ENCODE measurements around the gene WASHC4.

Gene WASHC4

GRCh38 chr12:105104762-105105161 is 2.8 kb upstream of the WASHC4 start:
- Mint-ChIP-seq H3K4me1 (peaks cover 11% of the 10 kb centered on the region), H3K9me3 (no peaks in the 10 kb centered on the region), H3K27ac (no peak overlapping the region), H3K27me3 (peaks cover 9% of the 10 kb centered on the region), H3K36me3 (no peaks in the 10 kb centered on the region), H3K4me3 (no peak overlapping the region)
- DNase-seq (ENCODE audit: low spot score in 2 of 2) (no peak), ATAC-seq (ENCODE audit: low read depth) (no peak)

- no peaks in the 10 kb centered on the region for H3K36me3 Mint-ChIP-seq
- H3K27me3 Mint-ChIP-seq, result peaks cover 9% of the 10 kb centered on the region
- peak overlapping the region; percentile 94 for H3K4me3 Mint-ChIP-seq
- peak overlapping the region; percentile 98 for H3K27ac Mint-ChIP-seq
- peaks cover 11% of the 10 kb centered on the region for H3K4me1 Mint-ChIP-seq
- ATAC-seq (ENCODE audit: low read depth) (no peak), DNase-seq (ENCODE audit: low spot score in 2 of 2) (no peak)
- no peaks in the 10 kb centered on the region for H3K9me3 Mint-ChIP-seq
Measured at GRCh38 chr12:105106621-105107020, 910 bp upstream of the WASHC4 start.

- Mint-ChIP-seq H3K27me3 (peaks cover 9% of the 10 kb centered on the region), H3K27ac (peak overlapping the region; percentile 98), H3K9me3 (no peaks in the 10 kb centered on the region), H3K36me3 (peaks cover 4% of the 10 kb centered on the region), H3K4me3 (peak overlapping the region; percentile 94), H3K4me1 (peaks cover 15% of the 10 kb centered on the region)
- DNase-seq (ENCODE audit: low spot score in 2 of 2), result no peak
- ATAC-seq (ENCODE audit: low read depth), result no peak
Measured at GRCh38 chr12:105107171-105107493, 399 bp upstream of the WASHC4 start.

- Mint-ChIP-seq H3K36me3 (peaks cover 17% of the 10 kb centered on the region), H3K4me1 (peaks cover 27% of the 10 kb centered on the region), H3K9me3 (no peaks in the 10 kb centered on the region), H3K27me3 (peaks cover 2% of the 10 kb centered on the region), H3K27ac (peak overlapping the region; percentile 98), H3K4me3 (peak overlapping the region; percentile 94)
- peak; percentile 15 for ATAC-seq (ENCODE audit: low read depth)
- DNase-seq (ENCODE audit: low spot score in 2 of 2), result no peak
Measured at GRCh38 chr12:105109465-105110212, 2.1 kb downstream of the WASHC4 start.

GRCh38 chr12:105110851-105111250 is 3.3 kb downstream of the WASHC4 start:
- DNase-seq (ENCODE audit: low spot score in 2 of 2) (no peak), ATAC-seq (ENCODE audit: low read depth) (no peak)
- Mint-ChIP-seq H3K9me3 (no peaks in the 10 kb centered on the region), H3K27ac (no peak overlapping the region), H3K4me1 (peaks cover 28% of the 10 kb centered on the region), H3K4me3 (no peak overlapping the region), H3K36me3 (peaks cover 19% of the 10 kb centered on the region), H3K27me3 (no peaks in the 10 kb centered on the region)

GRCh38 chr12:105113094-105113493 is 5.6 kb downstream of the WASHC4 start:
- no peaks in the 10 kb centered on the region for H3K9me3 Mint-ChIP-seq

GRCh38 chr12:105116969-105117368 is 9.4 kb downstream of the WASHC4 start:
- DNase-seq (ENCODE audit: low spot score in 2 of 2), result no peak
- no peaks in the 10 kb centered on the region for H3K9me3 Mint-ChIP-seq
- H3K36me3 Mint-ChIP-seq, result peaks cover 41% of the 10 kb centered on the region
- H3K4me3 Mint-ChIP-seq, result no peak overlapping the region
- ATAC-seq (ENCODE audit: low read depth), result no peak
- no peak overlapping the region for H3K27ac Mint-ChIP-seq
- no peaks in the 10 kb centered on the region for H3K27me3 Mint-ChIP-seq
- H3K4me1 Mint-ChIP-seq, result peaks cover 26% of the 10 kb centered on the region

More at GRCh38 chr12:105113094-105113493, 5.6 kb downstream of the WASHC4 start:
- H3K27me3 Mint-ChIP-seq, result no peaks in the 10 kb centered on the region
- DNase-seq (ENCODE audit: low spot score in 2 of 2), result no peak
- H3K36me3 Mint-ChIP-seq, result peaks cover 29% of the 10 kb centered on the region
- H3K4me3 Mint-ChIP-seq, result no peak overlapping the region
- ATAC-seq (ENCODE audit: low read depth), result no peak
- peaks cover 36% of the 10 kb centered on the region for H3K4me1 Mint-ChIP-seq
- no peak overlapping the region for H3K27ac Mint-ChIP-seq

- Mint-ChIP-seq H3K9me3 (no peaks in the 10 kb centered on the region), H3K4me1 (peaks cover 9% of the 10 kb centered on the region), H3K4me3 (no peak overlapping the region), H3K36me3 (peaks cover 36% of the 10 kb centered on the region), H3K27ac (peak overlapping the region; percentile 55), H3K27me3 (no peaks in the 10 kb centered on the region)
- DNase-seq (ENCODE audit: low spot score in 2 of 2) (no peak), ATAC-seq (ENCODE audit: low read depth) (no peak)
Measured at GRCh38 chr12:105120551-105120950, 13.0 kb downstream of the WASHC4 start.

GRCh38 chr12:105138248-105138647 is 30.7 kb downstream of the WASHC4 start:
- Mint-ChIP-seq H3K36me3 (peaks cover 33% of the 10 kb centered on the region), H3K27me3 (no peaks in the 10 kb centered on the region), H3K4me3 (no peak overlapping the region), H3K4me1 (peaks cover 17% of the 10 kb centered on the region), H3K9me3 (no peaks in the 10 kb centered on the region), H3K27ac (no peak overlapping the region)
- ATAC-seq (ENCODE audit: low read depth), result no peak
- DNase-seq (ENCODE audit: low spot score in 2 of 2), result no peak

GRCh38 chr12:105141320-105141922 is 33.9 kb downstream of the WASHC4 start:
- Mint-ChIP-seq H3K4me3 (no peak overlapping the region), H3K27me3 (no peaks in the 10 kb centered on the region), H3K27ac (no peak overlapping the region), H3K4me1 (peaks cover 10% of the 10 kb centered on the region), H3K36me3 (peaks cover 22% of the 10 kb centered on the region), H3K9me3 (no peaks in the 10 kb centered on the region)
- DNase-seq (ENCODE audit: low spot score in 2 of 2) (no peak), ATAC-seq (ENCODE audit: low read depth) (no peak)

- Mint-ChIP-seq H3K9me3 (no peaks in the 10 kb centered on the region), H3K36me3 (peaks cover 20% of the 10 kb centered on the region), H3K4me1 (peaks cover 4% of the 10 kb centered on the region), H3K27ac (no peak overlapping the region), H3K4me3 (no peak overlapping the region), H3K27me3 (no peaks in the 10 kb centered on the region)
- DNase-seq (ENCODE audit: low spot score in 2 of 2) (no peak), ATAC-seq (ENCODE audit: low read depth) (no peak)
Measured at GRCh38 chr12:105142259-105142658, 34.7 kb downstream of the WASHC4 start.

- peaks cover 26% of the 10 kb centered on the region for H3K36me3 Mint-ChIP-seq
- H3K27me3 Mint-ChIP-seq, result no peaks in the 10 kb centered on the region
- no peaks in the 10 kb centered on the region for H3K9me3 Mint-ChIP-seq
- ATAC-seq (ENCODE audit: low read depth), result no peak
- peak overlapping the region; percentile 77 for H3K27ac Mint-ChIP-seq
- peaks cover 3% of the 10 kb centered on the region for H3K4me1 Mint-ChIP-seq
- no peak for DNase-seq (ENCODE audit: low spot score in 2 of 2)
- H3K4me3 Mint-ChIP-seq, result no peak overlapping the region
Measured at GRCh38 chr12:105156260-105156659, 48.7 kb downstream of the WASHC4 start.

GRCh38 chr12:105157606-105158005 is 50.1 kb downstream of the WASHC4 start:
- peaks cover 3% of the 10 kb centered on the region for H3K4me1 Mint-ChIP-seq
- no peaks in the 10 kb centered on the region for H3K27me3 Mint-ChIP-seq
- H3K27ac Mint-ChIP-seq, result peak overlapping the region; percentile 25
- no peak for ATAC-seq (ENCODE audit: low read depth)
- no peak overlapping the region for H3K4me3 Mint-ChIP-seq
- H3K36me3 Mint-ChIP-seq, result peaks cover 27% of the 10 kb centered on the region
- H3K9me3 Mint-ChIP-seq, result no peaks in the 10 kb centered on the region
- no peak for DNase-seq (ENCODE audit: low spot score in 2 of 2)

- peak overlapping the region; percentile 6 for H3K27ac Mint-ChIP-seq
- H3K27me3 Mint-ChIP-seq, result no peaks in the 10 kb centered on the region
- peaks cover 3% of the 10 kb centered on the region for H3K4me1 Mint-ChIP-seq
- ATAC-seq (ENCODE audit: low read depth) (no peak), DNase-seq (ENCODE audit: low spot score in 2 of 2) (no peak)
- peaks cover 36% of the 10 kb centered on the region for H3K36me3 Mint-ChIP-seq
- no peak overlapping the region for H3K4me3 Mint-ChIP-seq
- no peaks in the 10 kb centered on the region for H3K9me3 Mint-ChIP-seq
Measured at GRCh38 chr12:105158876-105159275, 51.3 kb downstream of the WASHC4 start.

- Mint-ChIP-seq H3K27ac (no peak overlapping the region), H3K4me1 (no peaks in the 10 kb centered on the region), H3K9me3 (no peaks in the 10 kb centered on the region), H3K36me3 (peaks cover 35% of the 10 kb centered on the region), H3K27me3 (no peaks in the 10 kb centered on the region), H3K4me3 (no peak overlapping the region)
- ATAC-seq (ENCODE audit: low read depth) (no peak), DNase-seq (ENCODE audit: low spot score in 2 of 2) (no peak)
Measured at GRCh38 chr12:105162174-105162573, 54.6 kb downstream of the WASHC4 start.

All from memory B cell (primary cell).